Lower leg skin (tissue), 3 donors: ENCODE results near the gene SULT1E1.

ENCODE experiments used
- CTCF ChIP-seq, 3 donors: fragments of 450-650 bp; IDR thresholded peaks; one replicate each; pipeline ENCODE4 v1.5.1; 2016; ENCODE audit warnings: antibody characterized with exemption in 3 of 3, mild to moderate bottlenecking in 3 of 3, moderate library complexity in 2 of 3
- POLR2A ChIP-seq, 2 donors: fragments of 450-650 bp; IDR thresholded peaks; one replicate each; pipeline ENCODE4 v1.6.1; 2016 to 2017; ENCODE audit warnings: antibody characterized with exemption in 2 of 2, mild to moderate bottlenecking in 1 of 2, moderate library complexity in 1 of 2

GRCh38 chr4:69823048-69823447, 36.9 kb downstream of the SULT1E1 start:
- TF ChIP-seq CTCF (IDR thresholded peaks at IDR 0.05): no peak
- no peak for TF ChIP-seq POLR2A (IDR thresholded peaks at IDR 0.05)
